Mucosa of stomach (tissue), 1 donor: ENCODE results near the gene SPATA9.

Source experiments
- H3K27me3 ChIP-seq: one replicate; pipeline ENCODE4 v1.7.0; 2013; ENCODE audit warnings: mild to moderate bottlenecking, low read length; ENCODE audit not compliant: control insufficient read depth, insufficient read depth
- H3K36me3 ChIP-seq: one replicate; pipeline ENCODE4 v1.7.0; 2013; ENCODE audit warnings: low read length; ENCODE audit not compliant: control insufficient read depth, insufficient read depth
- H3K4me1 ChIP-seq: one replicate; pipeline ENCODE4 v1.7.0; 2013; ENCODE audit warnings: mild to moderate bottlenecking, low read length; ENCODE audit not compliant: control insufficient read depth, insufficient read depth
- H3K4me3 ChIP-seq: one replicate; pipeline ENCODE4 v1.7.0; 2013; ENCODE audit warnings: low read length
- H3K9ac ChIP-seq: one replicate; pipeline ENCODE4 v1.7.0; 2013; ENCODE audit warnings: mild to moderate bottlenecking, low read length, moderate library complexity
- H3K9me3 ChIP-seq: one replicate; pipeline ENCODE4 v1.7.0; 2013; ENCODE audit warnings: mild to moderate bottlenecking, low read length, moderate library complexity; ENCODE audit not compliant: control insufficient read depth
- donor health status: Pancreatic carcinoma.

Gene SPATA9

GRCh38 chr5:95690333-95690732, 7.5 kb upstream of the SPATA9 start:
- Histone ChIP-seq H3K36me3 (no peaks in the 10 kb centered on the region), H3K4me1 (no peaks in the 10 kb centered on the region), H3K4me3 (no peak overlapping the region), H3K27me3 (no peaks in the 10 kb centered on the region), H3K9me3 (no peaks in the 10 kb centered on the region), H3K9ac (no peak overlapping the region)

- Histone ChIP-seq H3K9me3 (no peaks in the 10 kb centered on the region), H3K27me3 (no peaks in the 10 kb centered on the region), H3K4me1 (no peaks in the 10 kb centered on the region), H3K36me3 (no peaks in the 10 kb centered on the region), H3K9ac (no peak overlapping the region), H3K4me3 (no peak overlapping the region)
Observed at GRCh38 chr5:95689680-95690079, 6.9 kb upstream of the SPATA9 start.

- Histone ChIP-seq H3K36me3 (no peaks in the 10 kb centered on the region), H3K4me3 (no peak overlapping the region), H3K9ac (no peak overlapping the region), H3K9me3 (no peaks in the 10 kb centered on the region), H3K4me1 (no peaks in the 10 kb centered on the region), H3K27me3 (no peaks in the 10 kb centered on the region)
Observed at GRCh38 chr5:95686651-95687050, 3.9 kb upstream of the SPATA9 start.

GRCh38 chr5:95684361-95684760, 1.6 kb upstream of the SPATA9 start:
- Histone ChIP-seq H3K4me1 (no peaks in the 10 kb centered on the region), H3K36me3 (no peaks in the 10 kb centered on the region), H3K4me3 (no peak overlapping the region), H3K9me3 (no peaks in the 10 kb centered on the region), H3K27me3 (no peaks in the 10 kb centered on the region), H3K9ac (no peak overlapping the region)

GRCh38 chr5:95673081-95673480, 9.7 kb downstream of the SPATA9 start:
- no peak overlapping the region for H3K9ac ChIP-seq
- H3K9me3 ChIP-seq: no peaks in the 10 kb centered on the region
- H3K27me3 ChIP-seq: no peaks in the 10 kb centered on the region
- no peaks in the 10 kb centered on the region for H3K36me3 ChIP-seq
- H3K4me1 ChIP-seq: peaks cover 3% of the 10 kb centered on the region
- no peak overlapping the region for H3K4me3 ChIP-seq

- H3K36me3 ChIP-seq: no peaks in the 10 kb centered on the region
- peaks cover 3% of the 10 kb centered on the region for H3K4me1 ChIP-seq
- no peaks in the 10 kb centered on the region for H3K27me3 ChIP-seq
- H3K9me3 ChIP-seq: no peaks in the 10 kb centered on the region
- no peak overlapping the region for H3K9ac ChIP-seq
- no peak overlapping the region for H3K4me3 ChIP-seq
Observed at GRCh38 chr5:95672641-95673040, 10.2 kb downstream of the SPATA9 start.

- Histone ChIP-seq H3K4me3 (no peak overlapping the region), H3K9me3 (no peaks in the 10 kb centered on the region), H3K9ac (no peak overlapping the region), H3K4me1 (peaks cover 3% of the 10 kb centered on the region), H3K27me3 (no peaks in the 10 kb centered on the region), H3K36me3 (no peaks in the 10 kb centered on the region)
Observed at GRCh38 chr5:95671826-95672225, 11.0 kb downstream of the SPATA9 start.

GRCh38 chr5:95670568-95670967, 12.2 kb downstream of the SPATA9 start:
- H3K9ac ChIP-seq: no peak overlapping the region
- H3K4me1 ChIP-seq: peaks cover 3% of the 10 kb centered on the region
- H3K9me3 ChIP-seq: no peaks in the 10 kb centered on the region
- no peaks in the 10 kb centered on the region for H3K27me3 ChIP-seq
- no peaks in the 10 kb centered on the region for H3K36me3 ChIP-seq
- H3K4me3 ChIP-seq: no peak overlapping the region

- Histone ChIP-seq H3K9ac (no peak overlapping the region), H3K9me3 (no peaks in the 10 kb centered on the region), H3K36me3 (no peaks in the 10 kb centered on the region), H3K4me1 (peaks cover 3% of the 10 kb centered on the region), H3K27me3 (no peaks in the 10 kb centered on the region), H3K4me3 (no peak overlapping the region)
Observed at GRCh38 chr5:95669985-95670384, 12.8 kb downstream of the SPATA9 start.

GRCh38 chr5:95669540-95669939, 13.3 kb downstream of the SPATA9 start:
- Histone ChIP-seq H3K36me3 (no peaks in the 10 kb centered on the region), H3K4me1 (peaks cover 3% of the 10 kb centered on the region), H3K4me3 (no peak overlapping the region), H3K9me3 (no peaks in the 10 kb centered on the region), H3K9ac (no peak overlapping the region), H3K27me3 (no peaks in the 10 kb centered on the region)

GRCh38 chr5:95668728-95669127, 14.1 kb downstream of the SPATA9 start:
- Histone ChIP-seq H3K4me1 (peaks cover 3% of the 10 kb centered on the region), H3K9me3 (no peaks in the 10 kb centered on the region), H3K36me3 (no peaks in the 10 kb centered on the region), H3K4me3 (no peak overlapping the region), H3K27me3 (no peaks in the 10 kb centered on the region), H3K9ac (no peak overlapping the region)

GRCh38 chr5:95668216-95668615, 14.6 kb downstream of the SPATA9 start:
- Histone ChIP-seq H3K27me3 (no peaks in the 10 kb centered on the region), H3K9ac (no peak overlapping the region), H3K4me1 (peaks cover 3% of the 10 kb centered on the region), H3K4me3 (no peak overlapping the region), H3K9me3 (no peaks in the 10 kb centered on the region), H3K36me3 (no peaks in the 10 kb centered on the region)

- no peaks in the 10 kb centered on the region for H3K9me3 ChIP-seq
- H3K27me3 ChIP-seq: no peaks in the 10 kb centered on the region
Observed at GRCh38 chr5:95667678-95668077, 15.1 kb downstream of the SPATA9 start.

More at GRCh38 chr5:95667678-95668077, 15.1 kb downstream of the SPATA9 start:
- H3K36me3 ChIP-seq: no peaks in the 10 kb centered on the region
- no peak overlapping the region for H3K4me3 ChIP-seq
- H3K9ac ChIP-seq: no peak overlapping the region
- H3K4me1 ChIP-seq: peaks cover 3% of the 10 kb centered on the region
